Body of pancreas (tissue), 4 donors: Measurements from ENCODE around the gene SMC5. TPM values are rescaled to one million over a fixed set of nuclear protein-coding genes. Genes with fewer than 3 reads are reported as not detected.

Experiments
- ATAC-seq: fragments of 150-250 bp; one replicate; pipeline ENCODE4 v1.9.1; 2016
- DNase-seq, 4 donors: peaks; one replicate each; pipeline ENCODE4 v3.0.0-alpha.2; 2019
- H3K27ac ChIP-seq, 4 donors: fragments of 200-600 bp; sonication (generic); 1 replicate in 3 of 4; 2 replicates in 1 of 4; pipeline versions ENCODE4 v1.5.1 to v1.6.1; 2016 to 2019; ENCODE audit warnings: mild to moderate bottlenecking in 1 of 4, mixed read lengths in 1 of 4, moderate library complexity in 1 of 4
- H3K27me3 ChIP-seq, 2 donors: fragments of 200-600 bp; sonication (generic); one replicate each; pipeline ENCODE4 v1.6.0; 2016; ENCODE audit warnings: mild to moderate bottlenecking in 1 of 2
- H3K36me3 ChIP-seq, 2 donors: fragments of 200-600 bp; sonication (generic); replicated peaks in 1 of 2; 2 replicates each; pipeline ENCODE4 v1.5.1; 2016; ENCODE audit warnings: low read depth in 2 of 2; ENCODE audit not compliant: insufficient read depth in 1 of 2
- H3K4me1 ChIP-seq: fragments of 200-600 bp; sonication (generic); one replicate; pipeline ENCODE4 v1.6.0; 2016
- H3K4me3 ChIP-seq, 2 donors: fragments of 200-600 bp; sonication (generic); 1 replicate in 1 of 2; 2 replicates in 1 of 2; pipeline ENCODE4 v1.5.1; 2016 to 2019
- H3K9me3 ChIP-seq, 3 donors: fragments of 200-600 bp; sonication (generic); 1 replicate in 2 of 3; 2 replicates in 1 of 3; pipeline ENCODE4 v1.5.1; 2016
- POLR2A ChIP-seq, 3 donors: fragments of 450-650 bp; IDR thresholded peaks; one replicate each; pipeline ENCODE4 v1.6.1; 2016; ENCODE audit warnings: antibody characterized with exemption in 3 of 3, mild to moderate bottlenecking in 2 of 3
- WGBS, 2 donors: methylation state at CpG; one replicate each; pipeline ENCODE4 v1.1.5; 2017; 5-methylcytosine and 5-hydroxymethylcytosine counted together
- intact Hi-C: fragments of 100-400 bp; cut with DNase I; formaldehyde crosslinking; loops from one replicate; pipeline ENCODE4 v1.15.1; 2023
- total RNA-seq, 2 donors: library from RNA; depleted of rRNA; stranded (reverse); fragments of >200 nt; gene quantifications; one replicate each; pipeline ENCODE4 v1.1.0, GENCODE V29; 2016
- TF ChIP-seq, protein P1 (sequence below), 7 experiments: fragments of 450-650 bp in 4 of 7; fragments of 200-600 bp in 3 of 7; sonication (generic) in 3 of 7; IDR thresholded peaks; one replicate each; pipeline ENCODE4 v1.5.1; 2016 to 2019; ENCODE audit warnings: antibody characterized with exemption in 7 of 7

The SMC5 gene
- total RNA-seq, 2 donors from 2014 or later: 27.2 to 27.4 TPM

DNA sequence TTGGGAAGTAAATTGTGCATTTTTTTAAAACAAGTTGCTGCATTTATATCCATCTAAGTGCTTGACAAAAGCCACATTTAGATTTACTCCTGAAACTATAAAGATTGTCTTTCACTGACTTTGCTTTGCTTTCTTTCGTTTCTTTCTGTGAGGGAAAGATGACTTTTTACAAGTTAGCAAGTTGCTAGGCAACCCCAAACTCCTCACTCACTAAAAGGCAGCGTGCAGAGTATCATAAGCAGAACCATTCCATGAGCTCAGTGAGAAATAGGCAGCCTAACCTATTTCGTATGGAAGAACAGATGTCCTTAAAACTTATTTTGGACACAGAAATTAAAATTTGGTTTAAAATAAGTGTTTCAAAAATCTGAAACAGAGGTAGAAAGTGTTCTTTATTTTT is 126.6 kb downstream of the SMC5 start:
- Histone ChIP-seq H3K36me3 (peaks cover 0 to 11% of the 10 kb centered on the region in 2 donors), H3K27me3 (no peaks in the 10 kb centered on the region), H3K4me1 (peaks cover 26% of the 10 kb centered on the region), H3K4me3 (no peak overlapping the region), H3K27ac (no peak overlapping the region), H3K9me3 (no peaks in the 10 kb centered on the region)
- TF ChIP-seq, protein P1, sequence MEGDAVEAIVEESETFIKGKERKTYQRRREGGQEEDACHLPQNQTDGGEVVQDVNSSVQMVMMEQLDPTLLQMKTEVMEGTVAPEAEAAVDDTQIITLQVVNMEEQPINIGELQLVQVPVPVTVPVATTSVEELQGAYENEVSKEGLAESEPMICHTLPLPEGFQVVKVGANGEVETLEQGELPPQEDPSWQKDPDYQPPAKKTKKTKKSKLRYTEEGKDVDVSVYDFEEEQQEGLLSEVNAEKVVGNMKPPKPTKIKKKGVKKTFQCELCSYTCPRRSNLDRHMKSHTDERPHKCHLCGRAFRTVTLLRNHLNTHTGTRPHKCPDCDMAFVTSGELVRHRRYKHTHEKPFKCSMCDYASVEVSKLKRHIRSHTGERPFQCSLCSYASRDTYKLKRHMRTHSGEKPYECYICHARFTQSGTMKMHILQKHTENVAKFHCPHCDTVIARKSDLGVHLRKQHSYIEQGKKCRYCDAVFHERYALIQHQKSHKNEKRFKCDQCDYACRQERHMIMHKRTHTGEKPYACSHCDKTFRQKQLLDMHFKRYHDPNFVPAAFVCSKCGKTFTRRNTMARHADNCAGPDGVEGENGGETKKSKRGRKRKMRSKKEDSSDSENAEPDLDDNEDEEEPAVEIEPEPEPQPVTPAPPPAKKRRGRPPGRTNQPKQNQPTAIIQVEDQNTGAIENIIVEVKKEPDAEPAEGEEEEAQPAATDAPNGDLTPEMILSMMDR (IDR thresholded peaks at IDR 0.05): no peak
- TF ChIP-seq POLR2A (IDR thresholded peaks at IDR 0.05): no peak
- ATAC-seq (no peak), DNase-seq (no peak)
- WGBS, 2 donors: 74 to 84% methylated on average over 3 of the region's 3 CpGs
- intact Hi-C loops: no loop called here

DNA sequence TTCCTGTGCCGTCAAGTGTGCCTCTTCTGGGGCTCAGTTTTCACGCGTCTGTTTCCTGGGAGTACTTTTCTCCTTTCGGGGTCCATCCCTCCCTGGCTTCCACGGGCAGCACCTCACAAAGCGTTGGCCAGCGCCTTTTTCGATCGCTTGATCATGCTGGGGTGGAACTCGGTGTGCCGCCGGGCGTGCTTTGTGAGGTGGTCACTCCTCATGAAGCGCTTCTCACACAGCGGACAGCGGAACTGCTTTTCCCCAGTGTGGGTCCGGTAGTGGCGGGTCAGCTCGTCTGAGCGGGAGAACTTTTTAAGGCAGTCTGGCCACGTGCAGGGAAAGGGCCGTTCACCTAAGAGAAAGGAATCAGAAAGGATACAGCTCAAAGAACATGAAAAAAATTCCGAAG is 128.9 kb downstream of the SMC5 start:
- Histone ChIP-seq H3K9me3 (no peaks in the 10 kb centered on the region), H3K4me1 (peaks cover 40% of the 10 kb centered on the region), H3K27ac (no peak overlapping the region), H3K27me3 (no peaks in the 10 kb centered on the region), H3K4me3 (no peak overlapping the region), H3K36me3 (peaks cover 0 to 11% of the 10 kb centered on the region in 2 donors)
- TF ChIP-seq POLR2A (IDR thresholded peaks at IDR 0.05): no peak
- TF ChIP-seq, protein P1 (IDR thresholded peaks at IDR 0.05): no peak
- ATAC-seq (no peak), DNase-seq (no peak)
- WGBS, 2 donors: 93 to 95% methylated on average over 12 to 23 of the region's 23 CpGs
- intact Hi-C loops: no loop called here

DNA sequence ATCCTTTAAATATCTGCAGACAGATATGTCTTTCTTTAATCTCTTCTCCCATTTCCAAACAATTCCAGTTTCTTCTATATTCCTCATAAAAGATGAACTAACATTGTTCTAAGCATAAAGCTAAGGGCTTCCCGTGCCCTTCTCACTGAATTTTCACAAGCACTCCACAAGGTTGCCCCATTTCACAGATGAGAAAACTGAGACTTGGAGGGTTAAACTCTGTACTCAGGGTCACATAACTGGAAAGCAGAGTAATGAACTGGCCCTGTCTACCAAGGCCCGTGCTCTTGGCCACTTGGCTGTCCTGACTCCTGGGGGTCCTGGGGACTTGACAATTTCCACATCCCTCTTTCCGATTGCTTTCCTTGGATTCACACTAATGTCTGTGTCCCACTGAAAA is 130.4 kb downstream of the SMC5 start:
- no peak overlapping the region for H3K27ac ChIP-seq
- WGBS, 2 donors: 83 to 84% methylated on average over 3 of the region's 3 CpGs
- intact Hi-C loops: no loop called here
- ATAC-seq (no peak), DNase-seq (no peak)
- no peaks in the 10 kb centered on the region for H3K27me3 ChIP-seq
- TF ChIP-seq, protein P1 (IDR thresholded peaks at IDR 0.05): no peak
- TF ChIP-seq POLR2A (IDR thresholded peaks at IDR 0.05): no peak
- no peak overlapping the region for H3K4me3 ChIP-seq
- H3K36me3 ChIP-seq: peaks cover 0 to 11% of the 10 kb centered on the region in 2 donors
- peaks cover 50% of the 10 kb centered on the region for H3K4me1 ChIP-seq
- no peaks in the 10 kb centered on the region for H3K9me3 ChIP-seq

DNA sequence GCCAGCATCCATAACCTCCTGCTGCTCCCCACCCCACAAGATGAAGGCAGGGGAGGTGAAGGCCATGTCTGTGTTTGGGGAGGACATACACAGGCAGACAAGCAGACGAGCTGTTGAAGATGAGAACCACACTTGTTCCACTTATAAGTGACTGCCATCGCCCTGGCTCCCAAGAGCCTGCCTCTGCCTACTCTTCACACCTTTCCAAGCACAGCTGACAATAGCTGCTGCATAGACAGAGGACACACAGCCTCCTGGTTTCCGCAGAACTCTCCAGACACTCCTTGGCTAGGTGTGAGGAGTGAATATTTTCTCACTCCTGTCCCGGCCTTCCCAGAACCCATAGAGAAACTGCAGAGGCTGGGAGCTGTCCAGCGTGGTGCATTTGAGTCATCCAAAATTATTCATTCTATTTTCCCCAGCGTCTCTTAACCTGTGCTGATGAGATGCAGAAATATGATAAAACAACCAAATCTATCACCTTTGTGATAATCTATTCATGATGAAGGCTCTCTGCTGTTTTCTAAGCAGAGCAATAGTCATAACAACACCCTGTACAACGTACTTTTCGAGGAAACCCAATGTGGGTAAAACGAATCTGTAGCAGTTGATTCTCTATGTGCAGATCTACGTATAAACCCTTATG is 131.0 kb downstream of the SMC5 start:
- H3K4me3 ChIP-seq: no peak overlapping the region

More for the DNA sequence above, 131.0 kb downstream of the SMC5 start:
- ATAC-seq: peak; percentile 10
- 57 to 71% methylated on average over 10 of the region's 10 CpGs for WGBS, 2 donors
- no peak for TF ChIP-seq POLR2A (IDR thresholded peaks at IDR 0.05)
- TF ChIP-seq, protein P1 (IDR thresholded peaks at IDR 0.05): no peak
- peaks cover 0 to 11% of the 10 kb centered on the region in 2 donors for H3K36me3 ChIP-seq
- no peaks in the 10 kb centered on the region for H3K27me3 ChIP-seq
- intact Hi-C loops: loop anchor here (10.0 kb wide), 2 partner anchors 65 to 205 kb away; no protein-coding TSS in a partner anchor
- no peak for DNase-seq
- H3K4me1 ChIP-seq: peaks cover 56% of the 10 kb centered on the region
- no peak overlapping the region for H3K27ac ChIP-seq
- H3K9me3 ChIP-seq: no peaks in the 10 kb centered on the region
